Keratinocyte (primary cell): ENCODE results near the gene CREG2. TPM values are rescaled to one million over a fixed set of nuclear protein-coding genes. Genes with fewer than 3 reads are reported as not detected.

ENCODE experiments used
- DNase-seq: peaks from one replicate; pipeline ENCODE4 v3.0.0-alpha.2; 2011; ENCODE audit warnings: low read depth, missing footprints, low spot score
- FAIRE-seq: peaks from 2 replicates; lab custom pipeline; 2011; peaks lifted over from hg19 to GRCh38; lab: Jason Lieb, UNC
- H2AFZ ChIP-seq: 2 replicates; pipeline ENCODE4 v1.6.0; 2012; ENCODE audit warnings: low read length, control low read depth, inconsistent platforms; ENCODE audit not compliant: control insufficient read depth
- H3K27ac ChIP-seq: 2 replicates; pipeline ENCODE4 v1.5.1; 2011; ENCODE audit warnings: low read length; ENCODE audit not compliant: control insufficient read depth, insufficient read depth
- H3K27me3 ChIP-seq: 3 replicates; pipeline ENCODE4 v1.6.0; 2011; ENCODE audit warnings: low read length; ENCODE audit not compliant: control insufficient read depth, insufficient read depth; ENCODE audit errors: extremely low read depth
- H3K36me3 ChIP-seq, 2 experiments: 2 replicates in 1 of 2; 3 replicates in 1 of 2; pipeline ENCODE4 v1.5.1; 2011; ENCODE audit warnings: low read length in 2 of 2, mild to moderate bottlenecking in 1 of 2; ENCODE audit not compliant: control insufficient read depth in 2 of 2, insufficient read depth in 2 of 2; ENCODE audit errors: extremely low read depth in 1 of 2
- H3K4me1 ChIP-seq: 3 replicates; pipeline ENCODE4 v1.5.1; 2011; ENCODE audit warnings: low read length; ENCODE audit not compliant: control insufficient read depth, insufficient read depth; ENCODE audit errors: extremely low read depth
- H3K4me2 ChIP-seq: 3 replicates; pipeline ENCODE4 v1.6.0; 2011; ENCODE audit warnings: low read depth, low read length; ENCODE audit not compliant: control insufficient read depth, insufficient read depth; ENCODE audit errors: extremely low read depth
- H3K4me3 ChIP-seq, 3 experiments: fragments of 200-600 bp in 1 of 3; sonication (generic) in 1 of 3; 2 replicates in 2 of 3; 3 replicates in 1 of 3; pipeline ENCODE4 v1.5.1; 2011 to 2016; ENCODE audit warnings: low read length in 3 of 3, mild to moderate bottlenecking in 3 of 3, control low read depth in 2 of 3, inconsistent platforms in 1 of 3, low read depth in 1 of 3, mixed read lengths in 1 of 3, mixed run types in 1 of 3, moderate library complexity in 1 of 3; ENCODE audit not compliant: control insufficient read depth in 2 of 3, insufficient read depth in 2 of 3; ENCODE audit errors: extremely low read depth in 1 of 3
- H3K79me2 ChIP-seq: 2 replicates; pipeline ENCODE4 v1.6.0; 2012; ENCODE audit warnings: low read length; ENCODE audit not compliant: control insufficient read depth, insufficient read depth
- H3K9ac ChIP-seq: 3 replicates; pipeline ENCODE4 v1.6.0; 2011; ENCODE audit warnings: low read length; ENCODE audit not compliant: control insufficient read depth, insufficient read depth; ENCODE audit errors: extremely low read depth
- H3K9me1 ChIP-seq: 3 replicates; pipeline ENCODE4 v1.6.0; 2011; ENCODE audit warnings: low read length; ENCODE audit not compliant: control insufficient read depth, insufficient read depth; ENCODE audit errors: extremely low read depth
- H3K9me3 ChIP-seq: 2 replicates; pipeline ENCODE4 v1.5.1; 2012; ENCODE audit warnings: low read depth, low read length; ENCODE audit not compliant: control insufficient read depth
- H4K20me1 ChIP-seq: 3 replicates; pipeline ENCODE4 v1.6.0; 2011; ENCODE audit warnings: low read length; ENCODE audit not compliant: control insufficient read depth, insufficient read depth; ENCODE audit errors: extremely low read depth
- EZH2 ChIP-seq: IDR thresholded peaks from one replicate; pipeline ENCODE4 v1.6.1; 2012; ENCODE audit warnings: inconsistent platforms, mild to moderate bottlenecking, low read length, moderate library complexity
- dilution Hi-C: fragments of 300-500 bp; cut with MboI; formaldehyde crosslinking; loops from one replicate; pipeline ENCODE4 v1.7.0; 2020; ENCODE audit warnings: low sequenced_read_pairs; ENCODE audit not compliant: extremely low pct_ligation_motif_present
- polyA plus RNA-seq, 5 experiments: library from polyadenylated mRNA; depleted of rRNA in 3 of 5; stranded (reverse) in 3 of 5; stranded (forward) in 1 of 5; unstranded in 1 of 5; fragments of >200 nt; gene quantifications; 1 replicate in 1 of 5; 2 replicates in 3 of 5; 3 replicates in 1 of 5; pipeline versions ENCODE4 v1.2.1 to v1.2.3, GENCODE V29; 2011 to 2012; ENCODE audit warnings: missing spikeins in 2 of 5, low read depth in 1 of 5, low replicate concordance in 1 of 5
- TF ChIP-seq, protein P1 (sequence below), 3 experiments: IDR thresholded peaks in 1 of 3; conservative IDR thresholded peaks in 1 of 3; optimal IDR thresholded peaks in 1 of 3; 2 replicates in 2 of 3; 3 replicates in 1 of 3; pipeline versions ENCODE3 to v1.5.1; 2011; ENCODE audit warnings: low read length in 3 of 3, mild to moderate bottlenecking in 3 of 3, moderate library complexity in 2 of 3, control low read depth in 1 of 3, inconsistent platforms in 1 of 3; ENCODE audit not compliant: insufficient read depth in 2 of 3; ENCODE audit errors: extremely low read depth in 1 of 3

CREG2 gene
- polyA plus RNA-seq, 1 donor (not counting 4 experiments of a cell fraction or from before 2014, with no cell fraction given): 1.7 TPM

DNA sequence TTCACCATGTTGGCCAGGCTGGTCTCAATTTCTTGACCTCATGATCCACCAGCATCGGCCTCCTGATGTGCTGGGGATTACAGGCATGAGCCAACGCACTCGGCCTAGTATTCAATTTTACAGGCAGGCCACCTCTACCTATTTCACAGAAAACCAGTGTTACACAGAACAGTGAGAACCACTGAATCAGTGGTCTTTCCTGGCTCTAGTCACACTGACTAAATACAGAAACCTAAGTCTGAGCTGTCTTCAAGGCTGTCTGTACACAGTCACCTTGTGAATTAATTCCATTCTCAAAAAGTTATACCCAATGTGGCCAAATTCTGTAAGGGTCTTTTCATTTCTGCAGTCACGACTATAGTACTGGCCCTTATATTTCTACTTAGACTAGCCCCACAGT lies 82.3 kb downstream of the CREG2 start:
- H3K9me1 ChIP-seq: peaks cover 6% of the 10 kb centered on the region
- peaks cover 85% of the 10 kb centered on the region for H3K79me2 ChIP-seq
- H2AFZ ChIP-seq: no peak overlapping the region
- H3K27me3 ChIP-seq: no peaks in the 10 kb centered on the region
- no peak for TF ChIP-seq EZH2
- TF ChIP-seq, protein P1, sequence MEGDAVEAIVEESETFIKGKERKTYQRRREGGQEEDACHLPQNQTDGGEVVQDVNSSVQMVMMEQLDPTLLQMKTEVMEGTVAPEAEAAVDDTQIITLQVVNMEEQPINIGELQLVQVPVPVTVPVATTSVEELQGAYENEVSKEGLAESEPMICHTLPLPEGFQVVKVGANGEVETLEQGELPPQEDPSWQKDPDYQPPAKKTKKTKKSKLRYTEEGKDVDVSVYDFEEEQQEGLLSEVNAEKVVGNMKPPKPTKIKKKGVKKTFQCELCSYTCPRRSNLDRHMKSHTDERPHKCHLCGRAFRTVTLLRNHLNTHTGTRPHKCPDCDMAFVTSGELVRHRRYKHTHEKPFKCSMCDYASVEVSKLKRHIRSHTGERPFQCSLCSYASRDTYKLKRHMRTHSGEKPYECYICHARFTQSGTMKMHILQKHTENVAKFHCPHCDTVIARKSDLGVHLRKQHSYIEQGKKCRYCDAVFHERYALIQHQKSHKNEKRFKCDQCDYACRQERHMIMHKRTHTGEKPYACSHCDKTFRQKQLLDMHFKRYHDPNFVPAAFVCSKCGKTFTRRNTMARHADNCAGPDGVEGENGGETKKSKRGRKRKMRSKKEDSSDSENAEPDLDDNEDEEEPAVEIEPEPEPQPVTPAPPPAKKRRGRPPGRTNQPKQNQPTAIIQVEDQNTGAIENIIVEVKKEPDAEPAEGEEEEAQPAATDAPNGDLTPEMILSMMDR (optimal IDR thresholded peaks at IDR 0.05 in 1 of 3, IDR thresholded peaks at IDR 0.05 in 1 of 3, conservative IDR thresholded peaks at IDR 0.05 in 1 of 3; ENCODE audit: extremely low read depth in 1 of 3, insufficient read depth in 2 of 3, low read length in 3 of 3): no peak
- H3K4me3 ChIP-seq: no peak overlapping the region
- peak overlapping the region; percentile 98 for H3K4me2 ChIP-seq
- H3K9ac ChIP-seq: no peak overlapping the region
- dilution Hi-C loops: no loop called here
- FAIRE-seq (no peak), DNase-seq (no peak)
- no peaks in the 10 kb centered on the region for H3K9me3 ChIP-seq
- H4K20me1 ChIP-seq: peaks cover 33% of the 10 kb centered on the region
- peaks cover 27% of the 10 kb centered on the region for H3K4me1 ChIP-seq
- peak overlapping the region; percentile 39 for H3K27ac ChIP-seq
- H3K36me3 ChIP-seq: peaks cover 4 to 12% of the 10 kb centered on the region in 2 experiments

DNA sequence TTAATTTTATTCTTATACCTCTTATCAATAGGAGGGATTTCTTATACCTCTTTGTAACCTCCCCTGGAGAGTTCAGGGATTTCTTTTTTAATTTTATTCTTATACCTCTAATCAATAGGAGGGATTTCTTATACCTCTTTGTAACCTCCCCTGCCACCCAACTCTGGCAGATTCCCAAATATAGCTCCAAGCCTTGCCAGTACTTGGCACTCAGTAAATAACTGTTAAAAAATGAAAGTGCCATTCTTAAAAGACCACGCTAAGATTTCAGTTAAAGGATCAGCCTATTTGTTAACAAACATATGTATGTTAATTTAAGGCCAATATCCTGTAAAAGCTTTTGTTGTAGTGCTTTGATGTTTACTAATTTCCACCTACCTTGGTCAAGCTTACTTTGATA lies 83.6 kb downstream of the CREG2 start:
- Histone ChIP-seq H3K27ac (no peak overlapping the region), H3K4me3 (no peak overlapping the region)
- TF ChIP-seq, protein P1 (optimal IDR thresholded peaks at IDR 0.05 in 1 of 3, IDR thresholded peaks at IDR 0.05 in 1 of 3, conservative IDR thresholded peaks at IDR 0.05 in 1 of 3; ENCODE audit: extremely low read depth in 1 of 3, insufficient read depth in 2 of 3, low read length in 3 of 3): no peak
- no peak for TF ChIP-seq EZH2

More for the DNA sequence above, 83.6 kb downstream of the CREG2 start:
- no peak for DNase-seq
- peaks cover 6% of the 10 kb centered on the region for H3K9me1 ChIP-seq
- H3K79me2 ChIP-seq: peaks cover 98% of the 10 kb centered on the region
- H3K4me2 ChIP-seq: no peak overlapping the region
- H4K20me1 ChIP-seq: peaks cover 42% of the 10 kb centered on the region
- dilution Hi-C loops: no loop called here
- H2AFZ ChIP-seq: no peak overlapping the region
- H3K36me3 ChIP-seq: peaks cover 5 to 15% of the 10 kb centered on the region in 2 experiments
- no peak overlapping the region for H3K9ac ChIP-seq
- no peaks in the 10 kb centered on the region for H3K27me3 ChIP-seq
- FAIRE-seq: no peak
- peaks cover 18% of the 10 kb centered on the region for H3K4me1 ChIP-seq
- H3K9me3 ChIP-seq: no peaks in the 10 kb centered on the region
